Fibroblast of skin of left biceps (primary cell): Measurements from ENCODE around the gene SMPD3.
A peak's percentile ranks its signal among the peaks of the same experiment; 100 is the strongest.

Experiments used
- DNase-seq, 2 experiments: peaks; one replicate each; pipeline ENCODE4 v3.0.0-alpha.2; 2013; ENCODE audit warnings: low read depth in 2 of 2

SMPD3 gene

GRCh38 chr16:68404736-68405345, 43.5 kb downstream of the SMPD3 start:
- DNase-seq: no peak

GRCh38 chr16:68403704-68404103, 44.6 kb downstream of the SMPD3 start:
- no peak for DNase-seq

- no peak for DNase-seq
Observed at GRCh38 chr16:68403177-68403576, 45.1 kb downstream of the SMPD3 start.

GRCh38 chr16:68402748-68403040, 45.6 kb downstream of the SMPD3 start:
- no peak for DNase-seq

- peak; percentile 8 to 10 for DNase-seq
Observed at GRCh38 chr16:68401871-68402747, 46.2 kb downstream of the SMPD3 start.

- DNase-seq: no peak
Observed at GRCh38 chr16:68400924-68401460, 47.3 kb downstream of the SMPD3 start.

- DNase-seq: no peak
Observed at GRCh38 chr16:68400083-68400923, 48.0 kb downstream of the SMPD3 start.

DNA sequence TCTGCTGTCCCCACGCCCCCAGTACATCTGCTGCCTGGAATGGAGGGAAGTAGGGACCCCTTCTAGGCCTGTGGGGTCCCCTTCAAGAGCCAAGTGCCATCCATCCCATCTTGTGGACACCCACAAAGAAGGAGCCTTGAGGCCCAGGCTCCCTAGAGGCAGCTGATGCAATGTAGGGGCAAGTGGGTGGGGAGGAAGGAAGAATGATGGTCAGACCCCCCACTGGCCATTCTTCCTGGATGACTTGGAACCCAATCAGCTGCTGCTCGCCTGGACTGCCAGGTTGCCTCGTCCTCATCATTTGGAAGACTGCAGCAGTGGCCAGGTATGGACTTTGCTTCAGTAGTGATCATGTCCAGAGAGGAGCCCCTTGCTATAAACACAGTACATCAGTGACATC, 48.9 kb downstream of the SMPD3 start:
- DNase-seq: no peak

DNA sequence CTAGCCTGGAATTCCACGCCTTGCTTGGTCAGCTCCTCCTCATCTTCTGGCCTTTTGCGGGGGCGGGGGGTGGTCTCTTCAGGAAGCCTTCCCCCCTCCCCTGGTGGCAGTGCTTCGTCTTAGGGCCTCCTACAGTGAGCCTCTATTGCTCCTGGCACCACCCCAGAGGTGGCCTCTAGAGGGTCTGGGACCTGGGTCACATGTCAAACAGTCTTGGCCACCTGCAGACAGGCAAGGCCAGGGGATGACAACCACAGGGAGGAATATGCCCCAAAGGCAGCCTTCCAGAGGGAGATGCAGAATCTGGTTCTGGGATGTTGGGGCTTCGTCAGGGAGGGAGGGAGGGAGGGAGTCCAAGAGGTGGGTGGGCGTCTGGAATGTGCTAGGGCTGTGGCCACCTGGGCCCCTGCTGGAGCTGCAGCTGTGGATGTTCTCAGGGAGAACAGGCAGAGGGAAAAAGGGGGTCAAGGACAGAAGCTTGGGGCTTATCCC, 50.6 kb downstream of the SMPD3 start:
- no peak for DNase-seq

- DNase-seq: no peak
Observed at GRCh38 chr16:68396481-68396880, 51.8 kb downstream of the SMPD3 start.

DNA sequence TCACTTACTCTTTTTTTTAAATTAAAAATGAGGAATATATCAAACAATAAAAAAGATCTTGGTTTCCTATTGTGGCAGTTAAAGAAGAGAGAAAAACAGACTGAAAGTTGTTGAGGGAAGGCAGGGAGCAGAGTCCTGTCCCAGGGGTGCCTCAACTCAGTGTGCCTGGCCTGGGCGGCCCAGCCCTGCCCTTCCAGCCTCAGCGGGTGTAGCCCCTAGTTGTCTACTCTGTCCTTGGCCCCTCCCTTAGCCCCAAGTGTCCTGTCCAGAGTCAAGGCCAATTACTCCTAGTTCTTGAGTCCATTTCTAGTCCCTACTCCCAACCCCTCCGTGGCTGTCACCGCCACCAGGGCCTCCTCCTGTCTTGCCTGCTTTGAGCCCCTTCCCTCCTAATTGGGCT, 52.5 kb downstream of the SMPD3 start:
- DNase-seq: no peak

- DNase-seq: no peak
Observed at GRCh38 chr16:68395167-68395786, 53.0 kb downstream of the SMPD3 start.

DNA sequence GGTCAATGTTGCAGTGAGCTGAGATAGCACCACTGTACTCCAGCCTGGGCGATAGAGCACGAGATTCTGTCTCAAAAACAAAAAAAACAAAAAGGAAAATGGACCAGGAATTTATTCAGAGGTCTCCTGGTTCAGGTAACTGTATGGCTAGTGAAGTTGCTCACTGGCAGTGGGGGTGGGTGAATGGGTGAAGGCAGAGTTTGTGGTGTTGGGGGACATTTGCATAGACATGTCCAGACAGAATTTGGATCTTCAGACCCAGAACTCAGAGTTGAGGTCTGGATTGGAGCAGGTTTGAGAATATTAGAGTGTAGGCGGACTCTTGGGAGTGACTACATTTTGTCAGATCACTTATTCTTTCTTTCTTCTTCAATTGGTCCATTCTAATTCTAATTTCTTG, 55.0 kb downstream of the SMPD3 start:
- no peak for DNase-seq

GRCh38 chr16:68389750-68390371, 58.4 kb downstream of the SMPD3 start:
- no peak for DNase-seq

GRCh38 chr16:68389006-68389405, 59.3 kb downstream of the SMPD3 start:
- DNase-seq: no peak

GRCh38 chr16:68388124-68388523, 60.2 kb downstream of the SMPD3 start:
- no peak for DNase-seq

DNA sequence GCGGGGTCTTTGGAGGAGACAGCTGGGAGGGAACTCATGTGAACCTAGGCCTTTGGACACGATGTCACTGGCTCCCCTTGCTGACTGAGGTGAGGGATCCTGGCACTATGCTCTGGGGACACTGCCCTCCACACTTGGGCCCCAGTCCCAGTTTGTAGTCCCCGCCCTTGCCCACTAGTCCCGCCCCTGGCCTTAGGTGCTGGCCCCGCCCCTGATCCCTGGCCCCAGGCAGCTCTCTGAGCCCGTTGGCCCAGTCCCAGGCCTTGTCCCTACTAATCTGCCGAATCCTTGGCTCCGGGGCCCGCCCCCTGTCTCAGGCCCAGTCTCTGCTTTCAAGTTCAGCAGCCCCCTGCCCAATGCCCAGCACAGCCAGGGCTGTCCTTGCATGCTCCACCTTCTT, 61.0 kb downstream of the SMPD3 start:
- DNase-seq: no peak

GRCh38 chr16:68386628-68387027, 61.7 kb downstream of the SMPD3 start:
- DNase-seq: no peak

- no peak for DNase-seq
Observed at GRCh38 chr16:68385371-68385770, 62.9 kb downstream of the SMPD3 start.

DNA sequence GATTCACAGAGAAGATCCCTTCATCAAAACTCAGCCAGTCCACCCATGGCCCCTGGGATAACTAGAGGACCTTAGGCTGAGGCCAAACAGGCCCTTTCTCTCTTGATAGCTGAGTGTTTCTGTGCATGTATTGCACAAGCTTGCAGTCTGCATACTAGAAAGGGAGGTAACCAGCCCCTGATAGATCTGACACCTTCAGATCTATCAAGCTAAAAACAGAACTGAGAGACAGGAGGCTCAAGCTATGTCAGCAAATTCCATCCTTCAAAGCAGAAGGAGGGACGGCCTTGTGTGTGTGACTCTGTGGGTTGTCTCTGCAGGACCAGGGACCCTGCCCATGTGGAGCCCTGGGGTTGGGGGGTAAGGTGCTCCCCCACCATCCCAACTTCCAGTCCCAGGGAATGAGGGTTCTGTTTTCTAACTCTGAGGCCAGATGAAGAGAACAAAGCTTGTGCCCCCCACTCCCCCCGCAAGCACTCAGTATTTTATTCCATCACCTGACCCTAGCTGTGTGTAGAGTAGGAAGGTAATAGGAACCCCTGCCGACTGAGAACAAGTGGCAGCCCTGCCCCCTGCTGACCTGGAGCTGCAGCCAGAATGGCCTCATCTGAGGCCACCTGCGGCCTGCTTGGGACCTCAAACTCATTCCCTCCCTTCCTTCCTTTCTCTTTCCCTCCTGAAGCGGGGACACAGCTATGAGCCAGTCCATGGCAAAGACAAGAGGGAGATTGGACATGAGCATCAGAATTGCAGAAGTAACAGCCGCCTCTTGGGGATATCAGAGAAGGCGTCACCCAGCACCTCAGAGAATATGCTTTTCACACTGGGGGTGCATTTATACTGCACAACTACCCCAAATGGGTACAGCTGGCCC, 63.8 kb downstream of the SMPD3 start:
- no peak for DNase-seq
